Trophoblast cell (in vitro differentiated cells and primary cell): ENCODE measurements around the gene THAP10.
A peak's percentile ranks its signal among the peaks of the same experiment; 100 is the strongest.

Experiments used
- DNase-seq, 2 donors: peaks; one replicate each; pipeline ENCODE4 v3.0.0-alpha.2; 2016
- H2AFZ ChIP-seq: 2 replicates; pipeline ENCODE4 v1.6.1; 2013; ENCODE audit warnings: low read length, moderate library complexity, mild to moderate bottlenecking; ENCODE audit not compliant: insufficient read depth, poor library complexity
- H2AK5ac ChIP-seq: 2 replicates; pipeline ENCODE4 v1.6.1; 2013; ENCODE audit warnings: mild to moderate bottlenecking, low read length
- H2BK120ac ChIP-seq: 2 replicates; pipeline ENCODE4 v1.6.1; 2013; ENCODE audit warnings: low read length, mild to moderate bottlenecking, moderate library complexity; ENCODE audit not compliant: insufficient read depth, poor library complexity
- H2BK12ac ChIP-seq: 2 replicates; pipeline ENCODE4 v1.6.1; 2013; ENCODE audit warnings: mild to moderate bottlenecking, low read length, moderate library complexity
- H2BK5ac ChIP-seq: 2 replicates; pipeline ENCODE4 v1.6.1; 2013; ENCODE audit warnings: low read length, low read depth, moderate library complexity, mild to moderate bottlenecking; ENCODE audit not compliant: poor library complexity
- H3K14ac ChIP-seq: 2 replicates; pipeline ENCODE4 v1.6.1; 2013; ENCODE audit warnings: mild to moderate bottlenecking, low read length
- H3K18ac ChIP-seq: 2 replicates; pipeline ENCODE4 v1.6.1; 2013; ENCODE audit warnings: mild to moderate bottlenecking, low read length
- H3K23ac ChIP-seq: 2 replicates; pipeline ENCODE4 v1.6.1; 2013; ENCODE audit warnings: low read length
- H3K27ac ChIP-seq: 2 replicates; pipeline ENCODE4 v1.5.1; 2013; ENCODE audit warnings: low read depth, mild to moderate bottlenecking, inconsistent platforms, low read length, moderate library complexity
- H3K27me3 ChIP-seq: 2 replicates; pipeline ENCODE4 v1.6.1; 2013; ENCODE audit warnings: inconsistent platforms, mild to moderate bottlenecking, low read length, moderate library complexity; ENCODE audit not compliant: insufficient read depth
- H3K36me3 ChIP-seq, 2 experiments: 1 replicate in 1 of 2; 2 replicates in 1 of 2; pipeline ENCODE4 v1.6.1; 2013; ENCODE audit warnings: low read length in 2 of 2, mild to moderate bottlenecking in 2 of 2, moderate library complexity in 1 of 2; ENCODE audit not compliant: insufficient read depth in 2 of 2, control insufficient read depth in 1 of 2
- H3K4ac ChIP-seq: 2 replicates; pipeline ENCODE4 v1.6.1; 2013; ENCODE audit warnings: low read depth, mild to moderate bottlenecking, low read length, moderate library complexity
- H3K4me1 ChIP-seq, 2 experiments: 1 replicate in 1 of 2; 2 replicates in 1 of 2; pipeline ENCODE4 v1.6.1; 2013; ENCODE audit warnings: low read length in 2 of 2, mild to moderate bottlenecking in 2 of 2, moderate library complexity in 1 of 2; ENCODE audit not compliant: insufficient read depth in 2 of 2, control insufficient read depth in 1 of 2
- H3K4me2 ChIP-seq: 2 replicates; pipeline ENCODE4 v1.6.1; 2013; ENCODE audit warnings: inconsistent platforms, mild to moderate bottlenecking, low read length, moderate library complexity
- H3K4me3 ChIP-seq: 2 replicates; pipeline ENCODE4 v1.5.1; 2013; ENCODE audit warnings: mild to moderate bottlenecking, low read depth, low read length, inconsistent platforms
- H3K79me1 ChIP-seq: one replicate; pipeline ENCODE4 v1.6.1; 2013; ENCODE audit warnings: low read length
- H3K79me2 ChIP-seq: 2 replicates; pipeline ENCODE4 v1.6.1; 2013; ENCODE audit warnings: low read length, mild to moderate bottlenecking; ENCODE audit not compliant: control insufficient read depth, insufficient read depth, poor library complexity
- H3K9ac ChIP-seq: 2 replicates; pipeline ENCODE4 v1.6.1; 2013; ENCODE audit warnings: mild to moderate bottlenecking, low read length
- H3K9me3 ChIP-seq: 2 replicates; pipeline ENCODE4 v1.6.1; 2013; ENCODE audit warnings: low read depth, mild to moderate bottlenecking, control low read depth, inconsistent platforms, low read length; ENCODE audit not compliant: insufficient read depth
- H4K12ac ChIP-seq: 2 replicates; pipeline ENCODE4 v1.6.1; 2013; ENCODE audit warnings: low read depth, mild to moderate bottlenecking, low read length, moderate library complexity
- H4K8ac ChIP-seq: 2 replicates; pipeline ENCODE4 v1.6.1; 2013; ENCODE audit warnings: low read depth, mild to moderate bottlenecking, low read length, moderate library complexity
- H4K91ac ChIP-seq: one replicate; pipeline ENCODE4 v1.6.1; 2013; ENCODE audit warnings: low read depth, mild to moderate bottlenecking, low read length, moderate library complexity
- WGBS: extraction: QIAGEN DNeasy Blood & Tissue Kit; methylation state at CpG from one replicate; pipeline ENCODE4 v1.1.7; 2013; ENCODE audit warnings: missing lambda C conversion rate; ENCODE audit not compliant: insufficient read length, insufficient coverage; ENCODE audit errors: extremely low coverage; 5-methylcytosine and 5-hydroxymethylcytosine counted together

THAP10 gene

DNA sequence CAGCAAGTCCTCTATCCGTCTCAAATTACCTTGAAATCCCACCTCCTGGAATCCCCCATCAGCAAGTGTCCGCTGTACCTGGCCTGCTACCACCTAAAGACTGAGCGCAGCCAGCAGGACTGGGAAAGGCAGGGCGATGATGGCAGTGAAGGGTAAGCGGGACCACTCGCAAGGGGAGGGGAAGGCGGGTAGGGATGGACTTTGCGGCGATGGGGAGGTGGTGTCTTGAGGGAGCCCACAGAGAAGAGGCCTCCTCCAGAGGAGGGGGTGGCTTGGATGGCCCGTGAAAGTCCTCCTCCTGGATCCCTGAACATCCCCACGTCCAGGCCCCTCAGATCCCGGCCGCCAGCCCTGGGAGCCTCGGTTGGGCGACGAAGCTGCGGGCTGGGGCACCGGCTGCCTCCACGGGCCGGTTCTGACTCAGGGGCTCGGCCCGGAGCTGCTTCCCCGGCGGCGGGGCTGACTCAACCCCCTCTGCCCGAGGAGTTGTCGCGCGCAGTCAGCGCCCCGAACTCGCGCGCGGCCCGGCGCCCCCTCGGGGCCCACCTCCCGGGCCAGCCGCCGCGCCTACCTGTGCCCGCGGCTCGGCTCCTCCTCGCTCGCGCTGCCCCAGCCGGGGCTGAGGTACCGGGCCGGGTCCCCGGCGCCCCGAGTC lies 38.8 kb downstream of the THAP10 start:
- Histone ChIP-seq H3K9ac (peak overlapping the region; percentile 77), H3K4ac (no peak overlapping the region), H3K18ac (peak overlapping the region; percentile 87), H3K27ac (no peak overlapping the region), H2AK5ac (no peak overlapping the region), H3K4me3 (peak overlapping the region; percentile 93), H4K91ac (peak overlapping the region; percentile 45), H2BK12ac (peak overlapping the region; percentile 39), H3K36me3 (peaks cover 0 to 4% of the 10 kb centered on the region in 2 experiments), H4K8ac (peak overlapping the region; percentile 86), H3K79me1 (peaks cover 8% of the 10 kb centered on the region), H3K23ac (no peak overlapping the region), H3K9me3 (no peaks in the 10 kb centered on the region), H3K4me1 (peaks cover 0 to 12% of the 10 kb centered on the region in 2 experiments), H3K27me3 (peaks cover 7% of the 10 kb centered on the region), H2BK5ac (no peak overlapping the region), H4K12ac (peak overlapping the region; percentile 49), H3K4me2 (peak overlapping the region; percentile 99), H2AFZ (peak overlapping the region; percentile 92), H2BK120ac (peak overlapping the region; percentile 85), H3K79me2 (peaks cover 3% of the 10 kb centered on the region), H3K14ac (peak overlapping the region; percentile 92)
- WGBS: no CpG with 5 or more reads among the region's 54 CpGs
- DNase-seq: peak; percentile 8 to 9

DNA sequence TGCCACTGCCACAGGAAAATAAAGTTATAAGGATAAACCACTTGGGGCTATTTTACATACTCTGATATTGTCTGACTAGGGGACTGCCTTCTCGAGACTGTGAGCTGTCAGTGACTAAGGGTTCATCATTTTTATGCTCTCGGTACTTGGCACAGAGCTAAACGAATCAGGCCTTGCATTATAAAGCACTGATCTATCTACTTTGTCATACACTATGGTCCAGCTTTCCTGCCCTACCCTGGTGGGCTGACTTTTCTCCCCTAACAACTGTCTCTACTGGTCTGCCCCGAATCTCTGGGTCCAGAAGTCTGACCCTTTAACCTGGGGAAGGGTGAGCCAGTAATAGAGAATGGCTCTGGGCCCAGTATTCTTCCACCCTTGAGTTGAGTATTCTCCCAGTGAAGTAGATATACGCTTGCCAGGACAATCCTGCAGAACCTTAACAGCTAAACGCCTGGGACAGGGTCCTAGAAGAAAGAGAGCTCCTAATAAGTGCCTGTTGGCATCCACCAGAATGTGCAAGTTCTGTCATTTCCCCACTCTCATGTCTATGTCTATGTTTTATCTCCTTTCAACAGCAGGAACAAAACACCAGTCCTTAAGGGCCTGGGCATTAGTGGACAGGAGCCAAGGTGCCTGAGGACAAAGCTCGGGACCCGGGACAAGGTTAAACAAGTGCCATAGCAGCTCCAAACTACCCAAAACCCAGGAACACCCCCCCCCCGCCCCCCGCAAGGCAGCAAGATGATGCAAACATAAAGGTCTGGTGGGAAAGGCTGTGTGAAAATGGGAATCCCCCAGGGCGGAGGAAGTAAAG lies 39.5 kb downstream of the THAP10 start:
- Histone ChIP-seq H2AK5ac (no peak overlapping the region), H3K36me3 (peaks cover 0 to 4% of the 10 kb centered on the region in 2 experiments), H2BK5ac (no peak overlapping the region), H3K4me1 (peaks cover 0 to 12% of the 10 kb centered on the region in 2 experiments), H3K27me3 (peaks cover 7% of the 10 kb centered on the region), H2BK12ac (no peak overlapping the region), H3K79me2 (peaks cover 3% of the 10 kb centered on the region), H4K91ac (no peak overlapping the region), H2AFZ (no peak overlapping the region), H2BK120ac (no peak overlapping the region), H3K14ac (no peak overlapping the region), H4K12ac (no peak overlapping the region), H3K27ac (no peak overlapping the region), H3K18ac (no peak overlapping the region), H3K4me3 (no peak overlapping the region), H3K4me2 (peak overlapping the region; percentile 99), H3K23ac (no peak overlapping the region), H3K9ac (no peak overlapping the region), H3K9me3 (no peaks in the 10 kb centered on the region), H3K79me1 (peaks cover 8% of the 10 kb centered on the region), H3K4ac (no peak overlapping the region), H4K8ac (no peak overlapping the region)
- no CpG with 5 or more reads among the region's 11 CpGs for WGBS
- no peak for DNase-seq

DNA sequence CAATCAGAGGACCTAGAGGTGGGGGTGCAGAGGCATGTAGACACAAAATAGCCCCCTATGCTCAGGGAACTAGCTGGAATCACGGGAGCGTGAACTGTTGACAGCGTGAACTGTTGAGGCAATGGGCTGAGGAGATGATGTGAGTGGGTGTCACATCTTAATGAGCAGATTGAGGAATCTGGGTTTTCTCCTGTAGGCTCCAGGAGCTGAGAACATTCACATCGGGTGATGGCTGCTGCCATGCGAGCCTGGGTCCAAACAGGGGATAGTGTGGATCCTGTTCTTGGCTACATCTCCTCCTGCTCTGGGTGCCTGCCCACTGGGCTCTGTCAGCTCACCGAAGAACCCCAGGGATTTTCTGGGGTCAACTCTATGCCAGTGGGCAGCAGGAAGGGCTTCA lies 40.3 kb downstream of the THAP10 start:
- Histone ChIP-seq H3K23ac (no peak overlapping the region), H3K9ac (no peak overlapping the region), H3K27me3 (peaks cover 7% of the 10 kb centered on the region), H3K18ac (no peak overlapping the region), H3K9me3 (no peaks in the 10 kb centered on the region), H2BK120ac (no peak overlapping the region), H3K79me1 (peaks cover 8% of the 10 kb centered on the region), H4K8ac (no peak overlapping the region), H4K12ac (no peak overlapping the region), H3K27ac (no peak overlapping the region), H3K4me1 (peaks cover 0 to 12% of the 10 kb centered on the region in 2 experiments), H3K4me3 (no peak overlapping the region), H2AK5ac (no peak overlapping the region), H2BK12ac (no peak overlapping the region), H2BK5ac (no peak overlapping the region), H4K91ac (no peak overlapping the region), H3K4me2 (no peak overlapping the region), H3K36me3 (peaks cover 0 to 4% of the 10 kb centered on the region in 2 experiments), H2AFZ (no peak overlapping the region), H3K4ac (no peak overlapping the region), H3K79me2 (peaks cover 3% of the 10 kb centered on the region), H3K14ac (no peak overlapping the region)
- no peak for DNase-seq
- WGBS: no CpG with 5 or more reads among the region's 6 CpGs

DNA sequence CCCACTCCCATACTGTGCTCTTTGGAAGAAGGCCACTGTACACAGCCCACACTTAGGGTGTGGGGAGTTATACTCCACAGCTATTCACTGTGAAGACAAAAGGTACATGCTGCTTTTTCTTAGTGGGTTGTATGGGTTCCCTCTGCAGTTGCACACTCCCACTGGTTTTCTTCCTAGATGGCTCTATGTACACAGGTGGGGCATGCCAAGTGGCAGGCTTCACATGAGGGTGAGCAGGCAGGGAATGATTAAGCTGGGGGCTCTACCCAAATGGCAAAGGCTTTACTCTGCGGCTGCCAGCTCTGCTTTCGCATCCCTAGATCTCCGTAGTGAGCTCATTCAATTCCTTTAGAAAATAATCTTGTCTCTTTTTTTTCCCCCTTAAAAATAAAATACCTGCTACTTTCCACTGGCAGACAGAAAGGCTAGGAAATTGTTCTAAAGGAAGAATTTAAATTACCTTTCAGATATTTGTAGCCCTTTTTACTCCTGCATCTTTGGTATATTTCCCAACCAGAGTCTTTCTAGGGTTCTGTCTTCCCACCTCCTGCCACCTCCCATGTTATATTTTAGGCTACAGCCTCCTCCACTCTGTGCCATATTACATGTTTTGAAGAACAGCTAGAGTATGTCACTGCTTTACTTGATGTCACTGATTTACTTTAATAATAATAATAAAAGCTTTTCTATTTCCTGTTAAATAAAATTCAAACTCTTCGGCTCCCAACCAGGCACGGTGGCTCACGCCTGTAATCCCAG lies 46.5 kb downstream of the THAP10 start:
- Histone ChIP-seq H2BK12ac (no peak overlapping the region), H2BK120ac (no peak overlapping the region), H3K27me3 (no peaks in the 10 kb centered on the region), H3K36me3 (no peaks in the 10 kb centered on the region), H3K9ac (no peak overlapping the region), H3K4me1 (no peaks in the 10 kb centered on the region), H4K12ac (no peak overlapping the region), H2BK5ac (no peak overlapping the region), H2AFZ (no peak overlapping the region), H3K18ac (no peak overlapping the region), H3K14ac (no peak overlapping the region), H3K4me3 (no peak overlapping the region), H3K79me2 (no peaks in the 10 kb centered on the region), H3K23ac (no peak overlapping the region), H3K9me3 (no peaks in the 10 kb centered on the region), H3K4me2 (no peak overlapping the region), H4K91ac (no peak overlapping the region), H2AK5ac (no peak overlapping the region), H3K27ac (no peak overlapping the region), H3K4ac (no peak overlapping the region), H3K79me1 (no peaks in the 10 kb centered on the region), H4K8ac (no peak overlapping the region)
- WGBS: no CpG with 5 or more reads among the region's 6 CpGs
- no peak for DNase-seq
